Endothelial cell of umbilical vein (primary cell): Measurements from ENCODE around the gene TMEM178A. TPM values are rescaled to one million over a fixed set of nuclear protein-coding genes. Genes with fewer than 3 reads are reported as not detected.

Source experiments
- BruUV-seq: library from RNA; stranded (reverse); fragments of 400-500 nt; replicated peaks from 2 replicates; lab custom pipeline; 2021; lab: Mats Ljungman, UMichigan
- CTCF ChIA-PET: fragments of 300-600, 350-600 bp; sonication (Branson Sonifier 250); formaldehyde crosslinking; loops from one replicate; lab custom pipeline; 2021; ENCODE audit warnings: antibody characterized with exemption, inconsistent platforms; lab: Charles Lee
- POLR2A ChIA-PET: fragments of 300-600, 350-600 bp; sonication (Branson Sonifier 250); formaldehyde crosslinking; loops from one replicate; lab custom pipeline; 2021; ENCODE audit warnings: antibody characterized with exemption, inconsistent platforms; lab: Charles Lee
- DNase-seq: peaks from one replicate; pipeline ENCODE4 v3.0.0-alpha.2; 2011; ENCODE audit warnings: low read depth, low spot score
- FAIRE-seq: peaks from 2 replicates; lab custom pipeline; 2011; peaks lifted over from hg19 to GRCh38; lab: Jason Lieb, UNC
- H2AFZ ChIP-seq: 2 replicates; pipeline ENCODE4 v1.6.0; 2012; ENCODE audit warnings: low read depth, low read length, control low read depth, inconsistent platforms
- H3K27ac ChIP-seq: 2 replicates; pipeline ENCODE4 v1.5.1; 2011; ENCODE audit warnings: low read depth, mild to moderate bottlenecking, control low read depth, low read length, moderate library complexity; ENCODE audit not compliant: insufficient read depth
- H3K27me3 ChIP-seq, 2 experiments: 2 replicates each; pipeline versions ENCODE4 v1.6.0 to v1.6.1; 2011; ENCODE audit warnings: low read length in 2 of 2, mixed read lengths in 1 of 2; ENCODE audit not compliant: control insufficient read depth in 2 of 2, insufficient read depth in 2 of 2
- H3K36me3 ChIP-seq, 2 experiments: 2 replicates in 1 of 2; 3 replicates in 1 of 2; pipeline ENCODE4 v1.5.1; 2011; ENCODE audit warnings: low read length in 2 of 2, mild to moderate bottlenecking in 1 of 2, moderate library complexity in 1 of 2; ENCODE audit not compliant: control insufficient read depth in 2 of 2, insufficient read depth in 2 of 2; ENCODE audit errors: extremely low read depth in 1 of 2
- H3K4me1 ChIP-seq: 3 replicates; pipeline ENCODE4 v1.5.1; 2011; ENCODE audit warnings: mild to moderate bottlenecking, low read length; ENCODE audit not compliant: control insufficient read depth, insufficient read depth; ENCODE audit errors: extremely low read depth
- H3K4me2 ChIP-seq: 2 replicates; pipeline ENCODE4 v1.6.1; 2011; ENCODE audit warnings: low read length, control low read depth, mixed read lengths; ENCODE audit not compliant: insufficient read depth
- H3K4me3 ChIP-seq, 3 experiments: fragments of 200-600 bp in 1 of 3; sonication (generic), shearing (Covaris generic) in 1 of 3; replicated peaks in 1 of 3; 2 replicates each; pipeline ENCODE4 v1.5.1; 2011 to 2016; ENCODE audit warnings: control low read depth in 3 of 3, low read length in 3 of 3, mild to moderate bottlenecking in 2 of 3, inconsistent platforms in 1 of 3, low read depth in 1 of 3, moderate library complexity in 1 of 3; ENCODE audit not compliant: insufficient read depth in 1 of 3
- H3K79me2 ChIP-seq: 2 replicates; pipeline ENCODE4 v1.6.0; 2012; ENCODE audit warnings: low read length, inconsistent platforms; ENCODE audit not compliant: control insufficient read depth, insufficient read depth
- H3K9ac ChIP-seq: replicated peaks from 2 replicates; pipeline ENCODE3; 2011; ENCODE audit warnings: low read length, control low read depth; ENCODE audit not compliant: insufficient read depth; ENCODE audit errors: extremely low read depth
- H3K9me1 ChIP-seq: replicated peaks from 3 replicates; pipeline ENCODE4 v1.6.0; 2011; ENCODE audit warnings: mild to moderate bottlenecking, low read length; ENCODE audit not compliant: control insufficient read depth, insufficient read depth; ENCODE audit errors: extremely low read depth
- H3K9me3 ChIP-seq: replicated peaks from 2 replicates; pipeline ENCODE4 v1.5.1; 2012; ENCODE audit warnings: low read length, inconsistent platforms; ENCODE audit not compliant: control insufficient read depth, insufficient read depth
- H4K20me1 ChIP-seq: replicated peaks from 2 replicates; pipeline ENCODE3; 2011; ENCODE audit warnings: mild to moderate bottlenecking, low read length; ENCODE audit not compliant: control insufficient read depth, insufficient read depth; ENCODE audit errors: extremely low read depth
- EZH2 ChIP-seq: IDR thresholded peaks from 2 replicates; pipeline ENCODE4 v1.6.1; 2012; ENCODE audit warnings: borderline replicate concordance, low read depth, mild to moderate bottlenecking, moderate library complexity, low read length, inconsistent platforms; ENCODE audit not compliant: severe bottlenecking
- FOS ChIP-seq: IDR thresholded peaks from 2 replicates; pipeline ENCODE4 v1.6.1; 2011; ENCODE audit warnings: mild to moderate bottlenecking, low read length, moderate library complexity, borderline replicate concordance; ENCODE audit not compliant: insufficient read depth
- GATA2 ChIP-seq: IDR thresholded peaks from 2 replicates; pipeline ENCODE4 v1.7.0; 2011; ENCODE audit warnings: low read depth, mild to moderate bottlenecking, moderate library complexity, mixed read lengths, low read length; ENCODE audit not compliant: insufficient read length, insufficient read depth
- JUN ChIP-seq: IDR thresholded peaks from 2 replicates; pipeline ENCODE4 v1.6.1; 2011; ENCODE audit warnings: borderline replicate concordance, low read depth; ENCODE audit not compliant: insufficient read length, insufficient read depth
- MYC ChIP-seq: IDR thresholded peaks from one replicate; pipeline ENCODE4 v1.6.1; 2011; ENCODE audit warnings: mild to moderate bottlenecking, low read depth, low read length
- POLR2AphosphoS5 ChIP-seq: IDR thresholded peaks from 2 replicates; pipeline ENCODE4 v1.6.1; 2012; ENCODE audit warnings: low read depth, mild to moderate bottlenecking, control low read depth, low read length, moderate library complexity; ENCODE audit not compliant: insufficient read depth
- dilution Hi-C: fragments of 300-500 bp; cut with MboI; formaldehyde crosslinking; loops from one replicate; pipeline ENCODE4 v1.15.0; 2019; ENCODE audit warnings: low sequenced_read_pairs; ENCODE audit not compliant: extremely low pct_ligation_motif_present
- intact Hi-C: fragments of 100-400 bp; cut with micrococcal nuclease; formaldehyde crosslinking; loops from one replicate; pipeline ENCODE4 v1.10.0; 2022
- polyA plus RNA-seq, 4 experiments: library from polyadenylated mRNA; depleted of rRNA in 3 of 4; stranded (reverse) in 3 of 4; unstranded in 1 of 4; fragments of >200 nt; gene quantifications; 2 replicates each; pipeline versions ENCODE4 v1.2.1 to v1.2.3, GENCODE V29; 2011 to 2012; ENCODE audit warnings: missing spikeins in 1 of 4
- total RNA-seq: library from RNA; stranded (reverse); gene quantifications from 2 replicates; pipeline ENCODE4 v1.2.3, GENCODE V29; 2021
- TF ChIP-seq, protein P1 (sequence below): IDR thresholded peaks from 2 replicates; pipeline ENCODE4 v1.6.1; 2011; ENCODE audit not compliant: insufficient read depth, insufficient read length

The TMEM178A gene
- total and polyA plus RNA-seq, 2 donors (not counting 3 experiments of a cell fraction or from before 2014, with no cell fraction given), result 1.5 to 2.8 TPM

DNA sequence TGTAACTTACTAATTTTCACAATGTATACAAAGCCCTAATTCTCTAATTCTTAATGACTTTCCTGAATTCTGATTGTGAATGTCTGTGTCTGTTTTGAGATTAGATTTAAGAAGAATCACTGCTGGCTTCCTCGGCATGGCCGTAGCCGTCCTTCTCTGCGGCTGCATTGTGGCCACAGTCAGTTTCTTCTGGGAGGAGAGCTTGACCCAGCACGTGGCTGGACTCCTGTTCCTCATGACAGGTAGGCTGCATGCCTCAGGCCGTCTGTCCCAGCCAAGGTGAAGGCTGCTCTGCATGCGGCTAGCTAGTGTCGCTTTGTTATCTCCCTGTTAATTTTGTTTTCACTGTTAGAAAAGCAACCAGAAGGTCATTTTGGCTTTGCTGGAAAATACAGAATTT, 41.2 kb downstream of the TMEM178A start:
- Histone ChIP-seq H3K9ac (no peak overlapping the region), H3K9me1 (no peaks in the 10 kb centered on the region), H3K4me1 (no peaks in the 10 kb centered on the region), H3K4me3 (no peak overlapping the region), H4K20me1 (no peaks in the 10 kb centered on the region), H3K9me3 (no peaks in the 10 kb centered on the region), H3K79me2 (no peaks in the 10 kb centered on the region), H3K27ac (no peak overlapping the region), H3K36me3 (no peaks in the 10 kb centered on the region), H3K27me3 (peaks cover 4 to 15% of the 10 kb centered on the region in 2 experiments), H3K4me2 (no peak overlapping the region), H2AFZ (no peak overlapping the region)
- DNase-seq, result no peak
- intact Hi-C loops, result no loop called here
- ChIA-PET CTCF (interaction anchor here (1.5 kb wide), 1 partner anchor 113 kb away, joined by 3 read pairs; no protein-coding TSS in a partner anchor), POLR2A (no interaction called here)
- BruUV-seq, result no TSS peak
- FAIRE-seq, result no peak
- TF ChIP-seq JUN (no peak), GATA2 (no peak), POLR2AphosphoS5 (no peak)
- TF ChIP-seq, protein P1, sequence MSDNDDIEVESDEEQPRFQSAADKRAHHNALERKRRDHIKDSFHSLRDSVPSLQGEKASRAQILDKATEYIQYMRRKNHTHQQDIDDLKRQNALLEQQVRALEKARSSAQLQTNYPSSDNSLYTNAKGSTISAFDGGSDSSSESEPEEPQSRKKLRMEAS, result no peak
- dilution Hi-C loops, result no loop called here

DNA sequence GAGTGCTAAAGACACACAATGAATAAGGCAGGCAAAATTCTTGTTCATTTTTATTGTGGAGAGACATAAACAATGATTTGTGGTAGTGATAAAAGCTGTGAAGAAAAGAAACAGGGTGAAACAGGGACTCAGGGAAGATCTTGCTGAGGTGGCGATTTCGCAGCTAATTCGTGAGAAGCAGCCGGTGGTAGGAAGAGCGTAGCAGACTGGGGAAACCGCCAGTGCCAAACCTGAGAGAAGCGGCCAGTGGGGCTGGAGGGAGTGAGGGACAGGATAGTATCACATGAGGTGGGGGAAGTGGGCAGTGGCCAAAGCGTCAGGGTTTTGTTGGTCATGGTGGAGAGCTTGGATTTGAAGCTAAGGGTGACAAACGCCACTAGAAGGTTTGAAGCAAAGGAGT, 42.3 kb downstream of the TMEM178A start:
- Histone ChIP-seq H3K27me3 (peaks cover 4 to 18% of the 10 kb centered on the region in 2 experiments), H3K4me1 (no peaks in the 10 kb centered on the region), H3K4me3 (no peak overlapping the region), H4K20me1 (no peaks in the 10 kb centered on the region), H3K36me3 (no peaks in the 10 kb centered on the region), H3K27ac (no peak overlapping the region), H3K9me1 (no peaks in the 10 kb centered on the region), H3K9ac (no peak overlapping the region), H3K9me3 (no peaks in the 10 kb centered on the region), H3K79me2 (no peaks in the 10 kb centered on the region), H3K4me2 (no peak overlapping the region), H2AFZ (no peak overlapping the region)
- ChIA-PET POLR2A (no interaction called here), CTCF (no interaction called here)
- dilution Hi-C loops (no loop called here), intact Hi-C loops (no loop called here)
- DNase-seq (no peak), FAIRE-seq (no peak)
- TF ChIP-seq EZH2, result no peak
- TF ChIP-seq POLR2AphosphoS5, result no peak
- no peak for TF ChIP-seq GATA2
- TF ChIP-seq MYC, result no peak
- TF ChIP-seq FOS, result no peak
- no TSS peak for BruUV-seq
